ENCODE results near the gene SUPV3L1.
"Not testable (repeated sequence)": the region's sequence is repeated elsewhere in the genome, so short reads cannot be mapped to it uniquely, and the experiment has no call there.

The SUPV3L1 gene

GRCh38 chr10:69179743-69180524 lies at the start of gene SUPV3L1:
Gene SUPV3L1 (plus strand): TSS chr10:69180234. CDS start chr10:69180292, 58 bp downstream.
- FAIRE-seq = peak; percentile 95

GRCh38 chr10:69130251-69130650 lies 49.8 kb upstream of the SUPV3L1 start:
- FAIRE-seq = no peak

- FAIRE-seq = no peak
Measured at GRCh38 chr10:69139961-69140360, 40.1 kb upstream of the SUPV3L1 start.

- no peak for FAIRE-seq
Measured at GRCh38 chr10:69141304-69141703, 38.7 kb upstream of the SUPV3L1 start.

GRCh38 chr10:69142074-69142473 lies 38.0 kb upstream of the SUPV3L1 start:
- not testable (repeated sequence) for FAIRE-seq

GRCh38 chr10:69142983-69143382 lies 37.1 kb upstream of the SUPV3L1 start:
- FAIRE-seq = no peak

GRCh38 chr10:69145329-69145728 lies 34.7 kb upstream of the SUPV3L1 start:
- FAIRE-seq = no peak

GRCh38 chr10:69145864-69146263 lies 34.2 kb upstream of the SUPV3L1 start:
- no peak for FAIRE-seq

- no peak for FAIRE-seq
Measured at GRCh38 chr10:69146759-69147158, 33.3 kb upstream of the SUPV3L1 start.

GRCh38 chr10:69151984-69152383 lies 28.1 kb upstream of the SUPV3L1 start:
- FAIRE-seq = no peak

- FAIRE-seq = no peak
Measured at GRCh38 chr10:69153227-69153626, 26.8 kb upstream of the SUPV3L1 start.

- FAIRE-seq = no peak
Measured at GRCh38 chr10:69160809-69161241, 19.2 kb upstream of the SUPV3L1 start.

GRCh38 chr10:69168493-69168892 lies 11.5 kb upstream of the SUPV3L1 start:
- no peak for FAIRE-seq

- no peak for FAIRE-seq
Measured at GRCh38 chr10:69172241-69172982, 7.6 kb upstream of the SUPV3L1 start.

- FAIRE-seq = not testable (repeated sequence)
Measured at GRCh38 chr10:69175326-69175725, 4.7 kb upstream of the SUPV3L1 start.

GRCh38 chr10:69176823-69177222 lies 3.2 kb upstream of the SUPV3L1 start:
- FAIRE-seq = no peak

GRCh38 chr10:69179089-69179742 lies 818 bp upstream of the SUPV3L1 start:
- no peak for FAIRE-seq

GRCh38 chr10:69180525-69181204 lies 631 bp downstream of the SUPV3L1 start:
- FAIRE-seq = no peak

GRCh38 chr10:69181433-69181832 lies 1.4 kb downstream of the SUPV3L1 start:
- no peak for FAIRE-seq

GRCh38 chr10:69182005-69182404 lies 2.0 kb downstream of the SUPV3L1 start:
- FAIRE-seq = no peak

GRCh38 chr10:69186524-69186923 lies 6.5 kb downstream of the SUPV3L1 start:
- no peak for FAIRE-seq

- FAIRE-seq = no peak
Measured at GRCh38 chr10:69201045-69201444, 21.0 kb downstream of the SUPV3L1 start.

- FAIRE-seq = no peak
Measured at GRCh38 chr10:69202332-69202731, 22.3 kb downstream of the SUPV3L1 start.

Measured in islet of Langerhans (tissue), 1 donor.